Measurements from ENCODE around the gene SMG1.

DNA sequence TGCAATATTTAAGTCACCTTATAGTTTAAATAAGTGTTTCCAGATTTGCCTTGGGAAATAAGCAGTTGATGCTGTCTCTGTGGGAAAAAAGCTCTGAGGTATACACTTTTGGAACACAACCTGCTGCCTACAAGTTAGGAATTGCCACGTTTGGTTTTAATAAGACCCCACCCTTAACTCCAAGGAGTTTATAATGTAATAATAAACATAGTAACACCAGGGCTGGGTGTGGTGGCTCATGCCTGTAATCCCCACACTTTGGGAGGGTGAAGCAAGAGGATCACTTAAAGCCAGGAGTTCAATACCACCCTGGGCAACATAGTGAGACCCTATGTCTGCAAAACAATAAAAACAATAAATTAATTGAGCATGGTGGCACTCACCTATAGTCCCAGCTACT lies 15.9 kb upstream of the SMG1 start:
- TF ChIP-seq, protein P1, sequence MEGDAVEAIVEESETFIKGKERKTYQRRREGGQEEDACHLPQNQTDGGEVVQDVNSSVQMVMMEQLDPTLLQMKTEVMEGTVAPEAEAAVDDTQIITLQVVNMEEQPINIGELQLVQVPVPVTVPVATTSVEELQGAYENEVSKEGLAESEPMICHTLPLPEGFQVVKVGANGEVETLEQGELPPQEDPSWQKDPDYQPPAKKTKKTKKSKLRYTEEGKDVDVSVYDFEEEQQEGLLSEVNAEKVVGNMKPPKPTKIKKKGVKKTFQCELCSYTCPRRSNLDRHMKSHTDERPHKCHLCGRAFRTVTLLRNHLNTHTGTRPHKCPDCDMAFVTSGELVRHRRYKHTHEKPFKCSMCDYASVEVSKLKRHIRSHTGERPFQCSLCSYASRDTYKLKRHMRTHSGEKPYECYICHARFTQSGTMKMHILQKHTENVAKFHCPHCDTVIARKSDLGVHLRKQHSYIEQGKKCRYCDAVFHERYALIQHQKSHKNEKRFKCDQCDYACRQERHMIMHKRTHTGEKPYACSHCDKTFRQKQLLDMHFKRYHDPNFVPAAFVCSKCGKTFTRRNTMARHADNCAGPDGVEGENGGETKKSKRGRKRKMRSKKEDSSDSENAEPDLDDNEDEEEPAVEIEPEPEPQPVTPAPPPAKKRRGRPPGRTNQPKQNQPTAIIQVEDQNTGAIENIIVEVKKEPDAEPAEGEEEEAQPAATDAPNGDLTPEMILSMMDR (conservative IDR thresholded peaks at IDR 0.05; ENCODE audit: low read depth, low read length) = no peak
- TF ChIP-seq EZH2 (IDR thresholded peaks at IDR 0.05; ENCODE audit: borderline replicate concordance, low read depth, low read length, poor library complexity, severe bottlenecking) = no peak
